Ishikawa (cell line): ENCODE results near the gene METRN.

ENCODE experiments used
- CEBPB ChIP-seq: IDR thresholded peaks from 2 replicates; pipeline ENCODE4 v1.6.1; 2012
- CREB1 ChIP-seq: IDR thresholded peaks from 2 replicates; pipeline ENCODE4 v1.6.1; 2012; ENCODE audit warnings: low read depth
- EGR1 ChIP-seq: IDR thresholded peaks from 2 replicates; pipeline ENCODE4 v1.6.1; 2012
- EP300 ChIP-seq: IDR thresholded peaks from 2 replicates; pipeline ENCODE4 v1.6.1; 2012; ENCODE audit warnings: borderline replicate concordance
- RAD21 ChIP-seq: IDR thresholded peaks from 2 replicates; pipeline ENCODE4 v1.6.1; 2012; ENCODE audit warnings: low read depth
- REST ChIP-seq: IDR thresholded peaks from 2 replicates; pipeline ENCODE4 v1.6.1; 2012; ENCODE audit warnings: low read depth, mild to moderate bottlenecking
- TAF1 ChIP-seq: IDR thresholded peaks from 2 replicates; pipeline ENCODE4 v1.6.1; 2012; ENCODE audit warnings: low read depth, mild to moderate bottlenecking
- TCF12 ChIP-seq: IDR thresholded peaks from 2 replicates; pipeline ENCODE4 v1.6.1; 2012; ENCODE audit warnings: low read depth
- TEAD4 ChIP-seq: IDR thresholded peaks from 2 replicates; pipeline ENCODE4 v1.6.1; 2012
- YY1 ChIP-seq: IDR thresholded peaks from 2 replicates; pipeline ENCODE4 v1.6.1; 2012; ENCODE audit warnings: low read depth
- TF ChIP-seq, protein P1 (sequence below): IDR thresholded peaks from 2 replicates; pipeline ENCODE4 v1.6.1; 2012
- TF ChIP-seq, protein P2 (sequence below): IDR thresholded peaks from 2 replicates; pipeline ENCODE4 v1.6.1; 2012

DNA sequence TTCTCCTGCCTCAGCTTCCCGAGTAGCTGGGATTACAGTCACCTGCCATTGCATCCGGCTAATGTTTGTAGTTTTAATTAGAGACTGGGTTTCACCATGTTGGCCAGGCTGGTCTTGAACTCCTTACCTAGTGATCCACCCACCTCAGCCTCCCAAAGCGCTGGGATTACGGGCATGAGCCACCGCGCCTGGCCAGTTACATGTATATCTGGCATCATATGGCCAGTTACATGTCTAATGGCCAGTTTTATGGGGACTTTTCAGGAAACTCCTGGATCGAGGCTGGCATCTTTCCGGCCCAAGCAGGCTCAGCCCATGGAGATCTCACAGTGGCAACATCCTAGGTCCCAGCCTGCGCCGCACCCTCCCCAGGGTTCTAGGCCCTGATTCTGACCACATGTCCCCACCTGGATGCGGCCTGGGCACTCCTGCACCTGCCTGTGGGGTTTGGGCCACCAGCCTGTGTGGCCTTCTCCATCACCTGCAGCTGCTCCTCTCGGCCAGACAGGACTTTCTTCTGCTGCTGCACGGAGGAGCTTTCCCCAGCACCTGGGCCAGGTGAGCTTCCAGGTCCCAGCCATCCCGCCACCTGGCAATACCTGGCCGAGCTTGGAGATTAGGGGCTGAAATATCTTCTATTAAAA, 27.2 kb downstream of the METRN start:
- TF ChIP-seq YY1, result no peak
- TF ChIP-seq RAD21, result no peak
- TF ChIP-seq TEAD4, result no peak
- TF ChIP-seq EGR1, result no peak
- TF ChIP-seq, protein P1, sequence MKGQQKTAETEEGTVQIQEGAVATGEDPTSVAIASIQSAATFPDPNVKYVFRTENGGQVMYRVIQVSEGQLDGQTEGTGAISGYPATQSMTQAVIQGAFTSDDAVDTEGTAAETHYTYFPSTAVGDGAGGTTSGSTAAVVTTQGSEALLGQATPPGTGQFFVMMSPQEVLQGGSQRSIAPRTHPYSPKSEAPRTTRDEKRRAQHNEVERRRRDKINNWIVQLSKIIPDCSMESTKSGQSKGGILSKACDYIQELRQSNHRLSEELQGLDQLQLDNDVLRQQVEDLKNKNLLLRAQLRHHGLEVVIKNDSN, result no peak
- TF ChIP-seq TCF12, result no peak
- no peak for TF ChIP-seq TAF1
- TF ChIP-seq CEBPB, result no peak
- TF ChIP-seq REST, result no peak
- no peak for TF ChIP-seq CREB1
- no peak for TF ChIP-seq EP300
- TF ChIP-seq, protein P2, sequence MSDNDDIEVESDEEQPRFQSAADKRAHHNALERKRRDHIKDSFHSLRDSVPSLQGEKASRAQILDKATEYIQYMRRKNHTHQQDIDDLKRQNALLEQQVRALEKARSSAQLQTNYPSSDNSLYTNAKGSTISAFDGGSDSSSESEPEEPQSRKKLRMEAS, result no peak
